H9 (cell line): ENCODE results near the gene LRRC52. TPM values are rescaled to one million over a fixed set of nuclear protein-coding genes. Genes with fewer than 3 reads are reported as not detected.

ENCODE experiments used
- DNase-seq: peaks from one replicate; pipeline ENCODE4 v3.0.0-alpha.2; 2017
- H2AFZ ChIP-seq: one replicate; pipeline ENCODE4 v1.6.1; 2013; ENCODE audit warnings: mild to moderate bottlenecking, low read length, control low read depth, moderate library complexity
- H2AK5ac ChIP-seq: 2 replicates; pipeline ENCODE4 v1.6.1; 2013; ENCODE audit warnings: low read length, control low read depth, mixed read lengths; ENCODE audit not compliant: insufficient read length
- H2BK120ac ChIP-seq: one replicate; pipeline ENCODE4 v1.6.1; 2013; ENCODE audit warnings: low read depth, mild to moderate bottlenecking, low read length, control low read depth, inconsistent platforms; ENCODE audit not compliant: poor library complexity, severe bottlenecking
- H2BK12ac ChIP-seq: 2 replicates; pipeline ENCODE4 v1.6.1; 2013; ENCODE audit warnings: low read length, control low read depth, mixed read lengths, low read depth; ENCODE audit not compliant: insufficient read length
- H2BK15ac ChIP-seq: 2 replicates; pipeline ENCODE4 v1.6.1; 2013; ENCODE audit warnings: low read depth, low read length, control low read depth
- H2BK20ac ChIP-seq: one replicate; pipeline ENCODE4 v1.6.1; 2013; ENCODE audit warnings: low read depth, mild to moderate bottlenecking, low read length, control low read depth, inconsistent platforms; ENCODE audit not compliant: poor library complexity, severe bottlenecking
- H2BK5ac ChIP-seq: 2 replicates; pipeline ENCODE4 v1.6.1; 2013; ENCODE audit warnings: low read length, control low read depth, mixed read lengths; ENCODE audit not compliant: insufficient read length
- H3K14ac ChIP-seq: 2 replicates; pipeline ENCODE4 v1.6.1; 2013; ENCODE audit warnings: low read length, control low read depth; ENCODE audit not compliant: insufficient read depth
- H3K18ac ChIP-seq: 2 replicates; pipeline ENCODE4 v1.6.1; 2013; ENCODE audit warnings: low read depth, mild to moderate bottlenecking, mixed read lengths, low read length, control low read depth; ENCODE audit not compliant: insufficient read length
- H3K23ac ChIP-seq: 2 replicates; pipeline ENCODE4 v1.6.1; 2013; ENCODE audit warnings: low read length, control low read depth, mixed read lengths, low read depth; ENCODE audit not compliant: insufficient read length
- H3K23me2 ChIP-seq: 2 replicates; pipeline ENCODE4 v1.6.1; 2013; ENCODE audit warnings: low read depth, mild to moderate bottlenecking, mixed read lengths, low read length, control low read depth; ENCODE audit not compliant: insufficient read length, poor library complexity, severe bottlenecking
- H3K27ac ChIP-seq: 2 replicates; pipeline ENCODE4 v1.5.1; 2013; ENCODE audit warnings: low read length, control low read depth, mixed read lengths, low read depth; ENCODE audit not compliant: insufficient read length
- H3K27me3 ChIP-seq: 2 replicates; pipeline ENCODE4 v1.6.1; 2013; ENCODE audit warnings: low read length, control low read depth, inconsistent platforms; ENCODE audit not compliant: insufficient read depth
- H3K4ac ChIP-seq: 2 replicates; pipeline ENCODE4 v1.6.1; 2013; ENCODE audit warnings: low read depth, mild to moderate bottlenecking, control low read depth, inconsistent platforms, low read length, moderate library complexity
- H3K4me1 ChIP-seq: 2 replicates; pipeline ENCODE4 v1.6.1; 2013; ENCODE audit warnings: low read length, control low read depth, inconsistent platforms; ENCODE audit not compliant: insufficient read depth
- H3K4me2 ChIP-seq: 2 replicates; pipeline ENCODE4 v1.6.1; 2013; ENCODE audit warnings: low read length, control low read depth, mixed read lengths; ENCODE audit not compliant: insufficient read length, insufficient read depth
- H3K56ac ChIP-seq: 2 replicates; pipeline ENCODE4 v1.6.1; 2013; ENCODE audit warnings: low read depth, mild to moderate bottlenecking, mixed read lengths, low read length, control low read depth; ENCODE audit not compliant: insufficient read length
- H3K79me1 ChIP-seq: 2 replicates; pipeline ENCODE4 v1.6.1; 2013; ENCODE audit warnings: low read depth, mild to moderate bottlenecking, moderate library complexity, low read length, control low read depth, inconsistent platforms; ENCODE audit not compliant: insufficient read depth, poor library complexity, severe bottlenecking
- H3K79me2 ChIP-seq: 2 replicates; pipeline ENCODE4 v1.6.1; 2013; ENCODE audit warnings: low read length, control low read depth, inconsistent platforms; ENCODE audit not compliant: insufficient read depth
- H3K9ac ChIP-seq: 2 replicates; pipeline ENCODE4 v1.6.1; 2013; ENCODE audit warnings: low read length, control low read depth, mixed read lengths; ENCODE audit not compliant: insufficient read length; ENCODE audit errors: extremely low read depth
- H3K9me3 ChIP-seq: one replicate; pipeline ENCODE4 v1.6.1; 2013; ENCODE audit warnings: low read depth, low read length, inconsistent platforms; ENCODE audit not compliant: control insufficient read depth
- H3T11ph ChIP-seq: one replicate; pipeline ENCODE4 v1.6.1; 2013; ENCODE audit warnings: mild to moderate bottlenecking, low read length, control low read depth, inconsistent platforms
- H4K20me1 ChIP-seq: one replicate; pipeline ENCODE4 v1.6.1; 2013; ENCODE audit not compliant: control insufficient read depth, insufficient read length, insufficient read depth
- H4K5ac ChIP-seq: 2 replicates; pipeline ENCODE4 v1.6.1; 2013; ENCODE audit warnings: low read depth, mild to moderate bottlenecking, mixed read lengths, low read length, control low read depth; ENCODE audit not compliant: insufficient read length
- H4K8ac ChIP-seq: replicated peaks from 2 replicates; pipeline ENCODE4 v1.6.1; 2013; ENCODE audit warnings: low read length, control low read depth, mixed read lengths, low read depth; ENCODE audit not compliant: insufficient read length
- H4K91ac ChIP-seq: 2 replicates; pipeline ENCODE4 v1.6.1; 2013; ENCODE audit warnings: low read depth, mild to moderate bottlenecking, moderate library complexity, mixed read lengths, low read length, control low read depth; ENCODE audit not compliant: insufficient read length
- H3K27ac Mint-ChIP-seq, 3 experiments: 2 replicates in 2 of 3; 3 replicates in 1 of 3; pipeline ENCODE4 v1.8.0; 2020 to 2021; ENCODE audit warnings: mixed read lengths in 3 of 3, mild to moderate bottlenecking in 1 of 3, moderate library complexity in 1 of 3
- H3K27me3 Mint-ChIP-seq: 2 replicates; pipeline ENCODE4 v1.8.0; 2021; ENCODE audit warnings: low read depth, mild to moderate bottlenecking, moderate library complexity, mixed read lengths
- H3K36me3 Mint-ChIP-seq, 3 experiments: 2 replicates in 2 of 3; 3 replicates in 1 of 3; pipeline ENCODE4 v1.8.0; 2020 to 2021; ENCODE audit warnings: low read depth in 3 of 3, mixed read lengths in 3 of 3; ENCODE audit not compliant: insufficient read depth in 1 of 3
- H3K4me1 Mint-ChIP-seq, 2 experiments: 2 replicates each; pipeline ENCODE4 v1.8.0; 2020; ENCODE audit warnings: mixed read lengths in 2 of 2
- H3K4me3 Mint-ChIP-seq, 2 experiments: 2 replicates in 1 of 2; 3 replicates in 1 of 2; pipeline ENCODE4 v1.8.0; 2020 to 2021; ENCODE audit warnings: mild to moderate bottlenecking in 2 of 2, mixed read lengths in 2 of 2, moderate library complexity in 1 of 2
- H3K9me3 Mint-ChIP-seq, 2 experiments: 2 replicates in 1 of 2; 3 replicates in 1 of 2; pipeline ENCODE4 v1.8.0; 2020; ENCODE audit warnings: mild to moderate bottlenecking in 2 of 2, mixed read lengths in 2 of 2, moderate library complexity in 1 of 2
- CTCF ChIP-seq: fragments of 200-600 bp; sonication (generic); conservative IDR thresholded peaks from 3 replicates; pipeline ENCODE4 v1.8.0; 2021; ENCODE audit warnings: antibody characterized with exemption, mild to moderate bottlenecking
- WGBS: extraction: QIAGEN DNeasy Blood & Tissue Kit; methylation state at CpG from one replicate; pipeline ENCODE4 v1.1.7; 2013; ENCODE audit warnings: missing lambda C conversion rate, low lambda C conversion rate, mixed read lengths; ENCODE audit not compliant: insufficient read length; ENCODE audit errors: extremely low coverage; 5-methylcytosine and 5-hydroxymethylcytosine counted together
- total RNA-seq: library from RNA; stranded (reverse); gene quantifications from 2 replicates; pipeline ENCODE4 v1.2.1, GENCODE V29; 2021

The LRRC52 gene
- total RNA-seq, 1 experiment from 2014 or later, result not detected

GRCh38 chr1:165562571-165562970 lies 18.8 kb downstream of the LRRC52 start:
- H4K91ac ChIP-seq, result no peak overlapping the region
- H3K27me3 ChIP-seq, result no peaks in the 10 kb centered on the region
- peaks cover 36% of the 10 kb centered on the region for H3K27me3 Mint-ChIP-seq

More at GRCh38 chr1:165562571-165562970, 18.8 kb downstream of the LRRC52 start:
- no peaks in the 10 kb centered on the region for H3K23me2 ChIP-seq
- no peak overlapping the region for H3K14ac ChIP-seq
- H3K9me3 Mint-ChIP-seq, result no peaks in the 10 kb centered on the region
- H3K4ac ChIP-seq, result no peak overlapping the region
- H4K20me1 ChIP-seq, result no peaks in the 10 kb centered on the region
- no peaks in the 10 kb centered on the region for H3K79me2 ChIP-seq
- TF ChIP-seq CTCF, result no peak
- H2BK15ac ChIP-seq, result no peak overlapping the region
- H2AFZ ChIP-seq, result no peak overlapping the region
- no peak overlapping the region for H3K27ac ChIP-seq
- H3T11ph ChIP-seq, result no peak overlapping the region
- no peak overlapping the region for H4K5ac ChIP-seq
- DNase-seq, result no peak
- H3K4me1 Mint-ChIP-seq, result peaks cover 10 to 16% of the 10 kb centered on the region in 2 experiments
- H3K9ac ChIP-seq, result no peak overlapping the region
- no peak overlapping the region for H2AK5ac ChIP-seq
- H3K4me1 ChIP-seq, result no peaks in the 10 kb centered on the region; the same call in 1 of the 2 replicates
- no peaks in the 10 kb centered on the region for H3K9me3 ChIP-seq
- H3K4me2 ChIP-seq, result no peak overlapping the region
- WGBS, result no CpG with 5 or more reads among the region's 7 CpGs
- 0 out of 7 replicates have a peak overlapping the region, but pooled peaks of 1 of the 3 experiments have one; percentile 10 for H3K27ac Mint-ChIP-seq
- no peak overlapping the region for H2BK12ac ChIP-seq
- H2BK20ac ChIP-seq, result no peak overlapping the region
- H3K4me3 Mint-ChIP-seq, result no peak overlapping the region
- H3K18ac ChIP-seq, result no peak overlapping the region
- no peak overlapping the region for H3K23ac ChIP-seq
- H2BK5ac ChIP-seq, result no peak overlapping the region
- no peaks in the 10 kb centered on the region for H3K79me1 ChIP-seq
- no peak overlapping the region for H2BK120ac ChIP-seq
- no peak overlapping the region for H4K8ac ChIP-seq
- no peak overlapping the region for H3K56ac ChIP-seq
- H3K36me3 Mint-ChIP-seq, result no peaks in the 10 kb centered on the region
